GM21825 (cell line): Measurements from ENCODE around the gene FIGLA.

Source experiments
- ATAC-seq: cut with Tn5 transposase; IDR thresholded peaks from one replicate; pipeline ENCODE4 v1.9.1; 2021; ENCODE audit warnings: mild to moderate bottlenecking, moderate library complexity; ENCODE audit not compliant: unreplicated experiment

Gene FIGLA

GRCh38 chr2:70790136-70790828 lies at the start of gene FIGLA:
Gene FIGLA, minus strand, starts transcription at chr2:70790643. Its CDS starts 5 bp downstream, at chr2:70790638.
- no peak for ATAC-seq

- ATAC-seq, result no peak
Measured at GRCh38 chr2:70837980-70838925, 47.8 kb upstream of the FIGLA start.

GRCh38 chr2:70835643-70836042 lies 45.2 kb upstream of the FIGLA start, which contains the start of gene CD207:
Gene CD207, minus strand, starts transcription at chr2:70835816. Its CDS starts 40 bp downstream, at chr2:70835776.
- no peak for ATAC-seq

GRCh38 chr2:70834881-70835280 lies 44.4 kb upstream of the FIGLA start:
- ATAC-seq, result no peak

- ATAC-seq, result no peak
Measured at GRCh38 chr2:70834106-70834505, 43.7 kb upstream of the FIGLA start.

- no peak for ATAC-seq
Measured at GRCh38 chr2:70833246-70833645, 42.8 kb upstream of the FIGLA start.

- no peak for ATAC-seq
Measured at GRCh38 chr2:70832386-70832785, 41.9 kb upstream of the FIGLA start.

- no peak for ATAC-seq
Measured at GRCh38 chr2:70831861-70832260, 41.4 kb upstream of the FIGLA start.

GRCh38 chr2:70830366-70830765 lies 39.9 kb upstream of the FIGLA start:
- no peak for ATAC-seq

- ATAC-seq, result no peak
Measured at GRCh38 chr2:70829916-70830315, 39.5 kb upstream of the FIGLA start.

- no peak for ATAC-seq
Measured at GRCh38 chr2:70828914-70829824, 38.7 kb upstream of the FIGLA start.

GRCh38 chr2:70828115-70828514 lies 37.7 kb upstream of the FIGLA start:
- ATAC-seq, result no peak

GRCh38 chr2:70827388-70827787 lies 36.9 kb upstream of the FIGLA start:
- no peak for ATAC-seq

- no peak for ATAC-seq
Measured at GRCh38 chr2:70826696-70827350, 36.4 kb upstream of the FIGLA start.

GRCh38 chr2:70823249-70823648 lies 32.8 kb upstream of the FIGLA start:
- ATAC-seq, result no peak

GRCh38 chr2:70822843-70823242 lies 32.4 kb upstream of the FIGLA start:
- no peak for ATAC-seq

GRCh38 chr2:70820499-70820898 lies 30.1 kb upstream of the FIGLA start, which contains the start of gene CLEC4F:
Gene CLEC4F, minus strand, starts transcription at chr2:70820599. Its CDS starts 76 bp downstream, at chr2:70820523.
- ATAC-seq, result no peak

GRCh38 chr2:70817284-70817954 lies 27.0 kb upstream of the FIGLA start:
- ATAC-seq, result no peak

GRCh38 chr2:70816726-70817125 lies 26.3 kb upstream of the FIGLA start:
- ATAC-seq, result no peak
